PC-3 (cell line): ENCODE measurements around the gene ASPDH.

ENCODE experiments used
- CTCF ChIP-seq: fragments of 300-600 bp; sonication (generic); conservative IDR thresholded peaks from 2 replicates; pipeline ENCODE4 v1.5.1; 2017; ENCODE audit warnings: antibody characterized with exemption, low read depth, mild to moderate bottlenecking, low read length
- EZH2 ChIP-seq: fragments of 300-600 bp; sonication (generic); IDR thresholded peaks from one replicate; pipeline ENCODE4 v1.6.1; 2017; ENCODE audit warnings: antibody characterized with exemption, mild to moderate bottlenecking, low read length; ENCODE audit not compliant: unreplicated experiment
- EZH2phosphoT487 ChIP-seq: fragments of 300-600 bp; sonication (generic); IDR thresholded peaks from 2 replicates; pipeline ENCODE4 v1.6.1; 2018; ENCODE audit warnings: mild to moderate bottlenecking, antibody characterized with exemption, low read length, borderline replicate concordance

DNA sequence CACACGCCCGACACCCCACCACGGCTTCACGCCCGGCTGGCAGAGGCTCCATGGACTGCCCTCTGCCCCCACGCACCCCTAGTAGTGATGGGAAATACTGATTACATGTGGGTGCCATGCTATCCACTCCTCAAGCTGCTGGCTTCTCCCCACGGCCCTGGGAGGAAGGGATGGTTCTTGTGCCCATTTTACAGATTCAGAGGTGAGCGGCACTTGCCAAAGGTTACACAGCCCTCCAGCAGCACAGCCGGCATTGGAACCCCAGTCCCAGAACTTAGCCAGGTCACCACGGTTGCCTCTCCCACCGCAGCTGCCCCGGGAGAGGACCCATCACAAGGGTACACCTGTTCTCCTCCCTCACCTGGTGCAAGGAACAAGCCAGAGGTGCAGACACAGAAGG lies 41.3 kb upstream of the ASPDH start:
- TF ChIP-seq CTCF (no peak), EZH2phosphoT487 (no peak), EZH2 (no peak)
